Superior temporal gyrus (tissue), 1 donor: ENCODE measurements around the gene GRK6.

Experiments
- DNase-seq: peaks from one replicate; pipeline ENCODE4 v3.0.0-alpha.2; 2016; ENCODE audit errors: extremely low spot score

Gene GRK6

GRCh38 chr5:177440211-177440989 lies 13.9 kb downstream of the GRK6 start:
- DNase-seq: no peak

GRCh38 chr5:177440990-177441780 lies 14.7 kb downstream of the GRK6 start:
- no peak for DNase-seq

- DNase-seq: no peak
These were observed 15.8 kb downstream of the GRK6 start for GRCh38 chr5:177442066-177442826.

- no peak for DNase-seq
These were observed 16.9 kb downstream of the GRK6 start for GRCh38 chr5:177443144-177443983.

- no peak for DNase-seq
These were observed 17.9 kb downstream of the GRK6 start for GRCh38 chr5:177444106-177445051.

GRCh38 chr5:177445052-177445916 lies 18.8 kb downstream of the GRK6 start:
- no peak for DNase-seq

- DNase-seq: peak; percentile 22
These were observed 19.4 kb downstream of the GRK6 start for GRCh38 chr5:177445917-177446199.

GRCh38 chr5:177446200-177447065 lies 20.0 kb downstream of the GRK6 start, which contains the start of gene PRR7:
PRR7 (plus strand) TSS chr5:177446814; CDS start chr5:177455068, 8,254 bp downstream.
- peak; percentile 76 for DNase-seq

- peak; percentile 61 for DNase-seq
These were observed 20.7 kb downstream of the GRK6 start for GRCh38 chr5:177447066-177447610.

- peak; percentile 92 for DNase-seq
These were observed 21.3 kb downstream of the GRK6 start for GRCh38 chr5:177447611-177448243.

- no peak for DNase-seq
These were observed 21.9 kb downstream of the GRK6 start for GRCh38 chr5:177448244-177448950.

GRCh38 chr5:177449140-177450061 lies 22.9 kb downstream of the GRK6 start:
- no peak for DNase-seq

- DNase-seq: peak; percentile 72
These were observed 24.4 kb downstream of the GRK6 start for GRCh38 chr5:177450667-177451424.

- no peak for DNase-seq
These were observed 26.5 kb downstream of the GRK6 start for GRCh38 chr5:177452688-177453638.
